Parathyroid adenoma (tissue), 2 donors: Measurements from ENCODE around the gene MORF4L1.
"Not testable (repeated sequence)": the region's sequence is repeated elsewhere in the genome, so short reads cannot be mapped to it uniquely, and the experiment has no call there.

Experiments used
- H2AFZ ChIP-seq: fragments of 300-600 bp; sonication (generic); one replicate; pipeline ENCODE4 v1.7.0; 2017; ENCODE audit warnings: antibody characterized with exemption, mild to moderate bottlenecking
- H3K27ac ChIP-seq: fragments of 300-600 bp; sonication (generic); one replicate; pipeline ENCODE4 v1.7.0; 2017
- H3K27me3 ChIP-seq: fragments of 300-600 bp; sonication (generic); one replicate; pipeline ENCODE4 v1.7.0; 2017; ENCODE audit warnings: low read length; ENCODE audit not compliant: control insufficient read depth, insufficient read depth
- H3K36me3 ChIP-seq: fragments of 300-600 bp; sonication (generic); one replicate; pipeline ENCODE4 v1.7.0; 2017; ENCODE audit warnings: low read length; ENCODE audit not compliant: control insufficient read depth, insufficient read depth
- H3K4me1 ChIP-seq: fragments of 300-600 bp; sonication (generic); one replicate; pipeline ENCODE4 v1.7.0; 2017; ENCODE audit warnings: control low read depth
- H3K4me2 ChIP-seq: fragments of 300-600 bp; sonication (generic); one replicate; pipeline ENCODE4 v1.7.0; 2017; ENCODE audit warnings: low read length
- H3K4me3 ChIP-seq: fragments of 300-600 bp; sonication (generic); one replicate; pipeline ENCODE4 v1.7.0; 2017; ENCODE audit warnings: low read depth, low read length
- H3K79me2 ChIP-seq: fragments of 300-600 bp; sonication (generic); one replicate; pipeline ENCODE4 v1.7.0; 2017; ENCODE audit warnings: control low read depth
- H3K9ac ChIP-seq: fragments of 300-600 bp; sonication (generic); one replicate; pipeline ENCODE4 v1.7.0; 2017; ENCODE audit warnings: mild to moderate bottlenecking
- H3K9me3 ChIP-seq: fragments of 300-600 bp; sonication (generic); one replicate; pipeline ENCODE4 v1.7.0; 2017; ENCODE audit warnings: low read length; ENCODE audit not compliant: control insufficient read depth
- CTCF ChIP-seq: fragments of 300-600 bp; sonication (generic); IDR thresholded peaks from one replicate; pipeline ENCODE4 v1.7.0; 2017; ENCODE audit warnings: antibody characterized with exemption, mild to moderate bottlenecking
- donor health status: primary hyperparathyroidism.

MORF4L1 gene

DNA sequence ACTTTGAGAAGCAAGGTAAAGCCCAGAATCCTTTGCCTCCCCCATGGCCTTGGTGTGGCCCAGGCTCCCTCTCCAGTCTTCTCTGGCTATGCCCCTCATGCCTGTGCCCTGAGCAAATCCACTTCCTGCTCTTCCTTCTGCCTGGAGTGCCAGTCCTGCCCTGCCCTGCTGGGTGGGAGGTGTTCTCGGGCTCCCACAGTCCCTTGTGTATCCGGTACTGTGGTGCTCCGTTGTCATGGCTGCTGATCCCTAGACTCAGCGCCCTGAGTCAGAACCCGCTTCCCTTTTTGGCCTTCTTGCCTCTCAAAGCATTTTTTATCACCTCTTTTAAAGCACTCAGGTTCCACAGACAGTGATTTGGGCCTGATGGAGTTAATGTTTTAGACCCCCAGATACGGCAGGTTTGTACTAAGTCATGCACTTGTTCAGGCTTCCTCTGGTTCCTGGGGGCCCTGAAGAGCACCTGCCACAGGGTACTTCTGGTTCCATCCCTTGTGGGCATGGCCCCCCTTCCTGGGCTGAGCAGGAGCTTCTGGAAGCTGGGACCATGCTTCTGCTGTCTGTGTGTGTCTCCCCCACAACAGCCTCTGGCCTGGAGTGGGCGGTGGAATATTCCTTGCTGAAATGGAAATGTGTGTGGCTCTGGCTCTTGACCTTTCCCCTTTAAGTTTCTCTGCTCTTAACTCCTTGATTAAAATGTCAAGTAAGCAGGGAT is 31.9 kb upstream of the MORF4L1 start:
- no peaks in the 10 kb centered on the region for H3K4me1 ChIP-seq
- no peak overlapping the region for H3K9ac ChIP-seq
- H3K36me3 ChIP-seq: no peaks in the 10 kb centered on the region
- no peak overlapping the region for H3K4me2 ChIP-seq
- H3K27me3 ChIP-seq: no peaks in the 10 kb centered on the region
- H3K4me3 ChIP-seq: no peak overlapping the region
- H3K27ac ChIP-seq: no peak overlapping the region
- no peak for TF ChIP-seq CTCF
- no peak overlapping the region for H2AFZ ChIP-seq
- H3K79me2 ChIP-seq: no peaks in the 10 kb centered on the region
- H3K9me3 ChIP-seq: no peaks in the 10 kb centered on the region

GRCh38 chr15:78841376-78841706 is 31.3 kb upstream of the MORF4L1 start:
- no peak for TF ChIP-seq CTCF
- H3K79me2 ChIP-seq: no peaks in the 10 kb centered on the region
- no peaks in the 10 kb centered on the region for H3K9me3 ChIP-seq
- no peaks in the 10 kb centered on the region for H3K4me1 ChIP-seq
- H2AFZ ChIP-seq: no peak overlapping the region
- H3K27me3 ChIP-seq: no peaks in the 10 kb centered on the region
- H3K36me3 ChIP-seq: no peaks in the 10 kb centered on the region
- H3K4me2 ChIP-seq: no peak overlapping the region
- H3K9ac ChIP-seq: no peak overlapping the region
- H3K27ac ChIP-seq: no peak overlapping the region
- no peak overlapping the region for H3K4me3 ChIP-seq

DNA sequence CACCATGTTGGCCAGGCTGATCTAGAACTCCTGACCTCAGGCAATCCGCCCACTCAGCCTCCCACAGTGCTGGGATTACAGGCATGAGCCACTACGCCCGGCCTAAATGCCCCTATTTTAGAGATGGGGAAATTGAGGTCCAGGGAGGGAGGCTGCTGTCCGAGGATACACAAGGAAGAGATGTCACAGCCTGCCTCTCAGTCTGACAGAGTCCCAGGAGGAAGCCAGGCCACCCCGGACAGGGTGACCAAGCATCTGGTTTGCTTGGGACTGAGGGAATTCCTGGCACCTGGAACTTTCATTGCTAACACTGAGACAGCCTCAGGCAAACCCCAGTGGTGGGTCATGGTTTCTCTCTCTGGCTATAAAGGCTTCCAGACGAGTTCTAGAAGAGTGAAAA is 30.8 kb upstream of the MORF4L1 start:
- Histone ChIP-seq H3K4me2 (no peak overlapping the region), H3K27me3 (no peaks in the 10 kb centered on the region), H3K27ac (no peak overlapping the region), H3K4me3 (no peak overlapping the region), H3K9me3 (no peaks in the 10 kb centered on the region), H3K79me2 (no peaks in the 10 kb centered on the region), H3K9ac (no peak overlapping the region), H3K4me1 (no peaks in the 10 kb centered on the region), H2AFZ (no peak overlapping the region), H3K36me3 (no peaks in the 10 kb centered on the region)
- TF ChIP-seq CTCF: no peak

GRCh38 chr15:78842519-78842918 is 30.2 kb upstream of the MORF4L1 start:
- Histone ChIP-seq H3K36me3 (no peaks in the 10 kb centered on the region), H2AFZ (no peak overlapping the region), H3K9ac (no peak overlapping the region), H3K4me3 (no peak overlapping the region), H3K27me3 (no peaks in the 10 kb centered on the region), H3K4me1 (no peaks in the 10 kb centered on the region), H3K79me2 (no peaks in the 10 kb centered on the region), H3K27ac (no peak overlapping the region), H3K9me3 (no peaks in the 10 kb centered on the region), H3K4me2 (no peak overlapping the region)
- no peak for TF ChIP-seq CTCF

DNA sequence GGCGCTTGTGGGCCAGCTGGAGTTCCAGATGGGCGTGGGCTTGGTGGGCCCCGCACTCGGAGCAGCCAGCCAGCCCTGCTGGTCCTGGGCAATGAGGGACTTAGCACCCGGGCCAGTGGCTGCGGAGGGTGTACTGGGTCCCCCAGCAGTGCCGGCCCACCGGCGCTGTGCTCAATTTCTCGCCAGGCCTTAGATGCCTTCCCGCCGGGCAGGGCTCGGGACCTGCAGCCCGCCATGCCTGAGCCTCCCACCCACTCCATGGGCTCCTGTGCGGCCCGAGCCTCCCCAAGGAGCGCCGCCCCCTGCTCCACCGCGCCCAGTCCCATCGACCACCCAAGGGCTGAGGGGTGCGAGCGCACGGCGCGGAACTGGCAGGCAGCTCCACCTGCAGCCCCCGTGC is 25.8 kb upstream of the MORF4L1 start:
- H3K4me2 ChIP-seq, H3K9ac ChIP-seq, H3K36me3 ChIP-seq, H3K4me1 ChIP-seq, H3K9me3 ChIP-seq, H3K27ac ChIP-seq, H3K4me3 ChIP-seq, H3K79me2 ChIP-seq, H2AFZ ChIP-seq, H3K27me3 ChIP-seq: not testable (repeated sequence)

DNA sequence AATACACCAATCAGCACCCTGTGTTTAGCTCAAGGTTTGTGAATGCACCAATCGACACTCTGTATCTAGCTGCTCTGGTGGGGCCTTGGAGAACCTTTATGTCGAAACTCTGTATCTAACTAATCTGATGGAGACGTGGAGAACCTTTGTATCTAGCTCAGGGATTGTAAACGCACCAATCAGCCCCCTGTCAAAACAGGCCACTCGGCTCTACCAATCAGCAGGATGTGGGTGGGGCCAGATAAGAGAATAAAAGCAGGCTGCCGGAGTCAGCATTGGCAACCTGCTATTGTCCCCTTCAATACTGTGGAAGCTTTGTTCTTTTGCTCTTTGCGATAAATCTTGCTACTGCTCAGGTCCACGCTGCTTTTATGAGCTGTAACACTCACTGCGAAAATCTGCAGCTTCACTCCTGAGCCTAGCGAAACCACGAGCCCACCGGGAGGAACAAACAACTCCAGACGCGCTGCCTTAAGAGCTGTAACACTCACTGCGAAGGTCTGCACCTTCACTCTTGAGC is 25.2 kb upstream of the MORF4L1 start:
- not testable (repeated sequence) for H3K79me2 ChIP-seq, H3K27ac ChIP-seq, H3K27me3 ChIP-seq, H3K4me2 ChIP-seq, H3K36me3 ChIP-seq, H3K4me1 ChIP-seq, H2AFZ ChIP-seq, H3K4me3 ChIP-seq, H3K9me3 ChIP-seq, H3K9ac ChIP-seq
